Astrocyte of the spinal cord (primary cell): Measurements from ENCODE around the gene FAM53C.

Source experiments
- DNase-seq: peaks from one replicate; pipeline ENCODE4 v3.0.0; 2011; ENCODE audit warnings: low read depth, low spot score
- H3K4me3 ChIP-seq: 2 replicates; pipeline ENCODE4 v1.5.1; 2011; ENCODE audit warnings: low read depth, mild to moderate bottlenecking, low read length, moderate library complexity
- CTCF ChIP-seq: IDR thresholded peaks from 2 replicates; pipeline ENCODE4 v1.5.1; 2012; ENCODE audit warnings: low read depth, mild to moderate bottlenecking, low read length, inconsistent platforms
- in situ Hi-C: cut with HindIII; loops from 2 replicates; pipeline ENCODE4 v1.10.0; 2017; ENCODE audit warnings: low sequenced_read_pairs

Gene FAM53C

GRCh38 chr5:138330813-138331448 is 7.1 kb upstream of the FAM53C start:
- in situ Hi-C loops, result no loop called here
- peak overlapping the region; percentile 72 for H3K4me3 ChIP-seq
- no peak for TF ChIP-seq CTCF
- no peak for DNase-seq

GRCh38 chr5:138331449-138332368 is 6.4 kb upstream of the FAM53C start, which contains the start of gene CDC25C:
CDC25C (minus strand) TSS chr5:138331804; CDS start chr5:138331180, 624 bp downstream.
- in situ Hi-C loops, result no loop called here
- H3K4me3 ChIP-seq, result peak within 1 kb of the TSS; percentile 72
- DNase-seq, result peak; percentile 100
- TF ChIP-seq CTCF, result no peak

GRCh38 chr5:138334867-138335447 is 3.1 kb upstream of the FAM53C start:
- no peak for DNase-seq
- in situ Hi-C loops, result no loop called here
- no peak overlapping the region for H3K4me3 ChIP-seq
- no peak for TF ChIP-seq CTCF

GRCh38 chr5:138336952-138337684 is 948 bp upstream of the FAM53C start:
- DNase-seq, result no peak
- peak overlapping the region; percentile 68 for H3K4me3 ChIP-seq
- TF ChIP-seq CTCF, result no peak
- in situ Hi-C loops, result no loop called here

- in situ Hi-C loops, result no loop called here
- no peak for DNase-seq
- TF ChIP-seq CTCF, result no peak
- H3K4me3 ChIP-seq, result peak overlapping the region; percentile 68
These were observed 485 bp downstream of the FAM53C start for GRCh38 chr5:138338411-138339090.
